Fibroblast of pulmonary artery (primary cell): ENCODE data around the gene EPN1.
A peak's percentile ranks its signal among the peaks of the same experiment; 100 is the strongest.

Source experiments
- DNase-seq: peaks from one replicate; pipeline ENCODE4 v3.0.0-alpha.2; 2010; ENCODE audit warnings: low read depth
- H3K4me3 ChIP-seq: replicated peaks from 2 replicates; pipeline ENCODE4 v1.5.1; 2011; ENCODE audit warnings: low read depth, mild to moderate bottlenecking, control low read depth, low read length, moderate library complexity
- CTCF ChIP-seq: IDR thresholded peaks from 2 replicates; pipeline ENCODE4 v1.5.1; 2011; ENCODE audit warnings: mild to moderate bottlenecking, control low read depth, low read length, inconsistent platforms; ENCODE audit errors: missing control alignments

Gene EPN1

GRCh38 chr19:55668603-55669348, 6.2 kb upstream of the EPN1 start:
- no peak overlapping the region for H3K4me3 ChIP-seq
- TF ChIP-seq CTCF: no peak
- no peak for DNase-seq

DNA sequence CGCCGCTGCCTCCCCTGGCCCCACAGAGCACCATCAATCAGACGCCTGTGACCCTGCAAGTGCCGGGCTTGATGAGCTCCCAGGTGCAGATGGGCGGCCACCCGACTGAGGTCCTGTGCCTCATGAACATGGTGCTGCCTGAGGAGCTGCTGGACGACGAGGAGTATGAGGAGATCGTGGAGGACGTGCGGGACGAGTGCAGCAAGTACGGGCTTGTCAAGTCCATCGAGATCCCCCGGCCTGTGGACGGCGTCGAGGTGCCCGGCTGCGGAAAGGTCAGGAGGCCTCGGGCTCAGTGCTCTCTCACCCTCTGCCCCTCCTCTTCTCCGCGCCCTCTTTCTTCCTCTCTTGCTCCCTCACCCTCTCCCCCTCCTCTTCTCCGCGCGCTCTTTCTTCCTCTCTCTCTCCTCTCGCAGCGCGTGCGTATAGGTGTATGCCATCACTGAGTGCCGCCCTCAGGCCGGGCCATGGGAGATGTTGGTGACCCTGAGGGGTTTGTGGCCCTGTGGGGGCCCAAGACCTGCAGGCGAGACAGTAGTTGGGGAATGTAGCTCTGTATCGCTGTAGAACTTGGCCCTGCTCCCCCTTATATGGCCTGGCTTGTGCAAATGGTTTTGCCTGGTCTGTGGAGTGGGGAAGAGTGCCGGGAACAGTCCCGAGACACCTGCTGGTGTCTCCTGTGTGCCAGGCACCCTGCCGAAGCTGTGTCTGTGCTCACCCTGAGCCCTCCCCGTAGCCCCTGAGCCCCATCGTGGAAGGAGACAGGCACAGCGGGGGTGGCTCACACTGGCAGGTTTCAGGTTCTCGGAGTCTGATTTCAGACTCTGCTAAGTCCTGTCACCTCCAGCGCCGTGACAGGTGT, 5.4 kb upstream of the EPN1 start:
- no peak for TF ChIP-seq CTCF
- no peak for DNase-seq
- H3K4me3 ChIP-seq: no peak overlapping the region

- no peak overlapping the region for H3K4me3 ChIP-seq
- TF ChIP-seq CTCF: no peak
- DNase-seq: no peak
These were observed 4.6 kb upstream of the EPN1 start for GRCh38 chr19:55670280-55671053.

GRCh38 chr19:55671054-55671378, 4.0 kb upstream of the EPN1 start:
- no peak for DNase-seq

GRCh38 chr19:55672418-55672817, 2.6 kb upstream of the EPN1 start:
- no peak overlapping the region for H3K4me3 ChIP-seq
- TF ChIP-seq CTCF: no peak
- DNase-seq: peak; percentile 17

More at GRCh38 chr19:55671054-55671378, 4.0 kb upstream of the EPN1 start:
- no peak for TF ChIP-seq CTCF
- no peak overlapping the region for H3K4me3 ChIP-seq

DNA sequence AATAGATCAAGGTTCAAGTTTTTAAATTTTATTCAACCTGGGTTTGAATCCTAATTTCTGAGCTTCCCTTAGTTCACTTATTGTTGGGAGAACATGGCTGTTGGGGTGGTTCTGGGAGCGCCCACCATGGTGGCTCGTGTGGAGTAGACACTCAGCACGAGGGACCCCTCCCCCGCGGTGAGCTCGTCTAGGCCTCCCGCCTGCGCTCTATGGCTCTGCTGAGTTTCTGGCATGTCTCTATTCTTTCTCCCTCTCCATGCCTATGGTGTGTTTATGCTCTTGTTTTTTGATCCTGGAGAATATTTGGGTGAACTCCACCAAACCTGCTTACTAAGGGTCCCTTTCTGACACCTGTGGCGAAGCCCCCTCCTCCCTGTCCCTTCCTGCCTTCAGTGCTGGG, 1.6 kb upstream of the EPN1 start:
- TF ChIP-seq CTCF: no peak
- no peak overlapping the region for H3K4me3 ChIP-seq
- DNase-seq: no peak
